NCI-H774 (cell line): ENCODE results near the gene ATP7B.
"Not testable (repeated sequence)": the region's sequence is repeated elsewhere in the genome, so short reads cannot be mapped to it uniquely, and the experiment has no call there.

Experiments
- DNase-seq: peaks from one replicate; lab custom pipeline; 2025; lab: John Stamatoyannopoulos, UW

ATP7B gene

GRCh38 chr13:51922771-51923480 lies 88.3 kb downstream of the ATP7B start:
- DNase-seq: no peak

GRCh38 chr13:51921790-51922740 lies 89.2 kb downstream of the ATP7B start:
- no peak for DNase-seq

GRCh38 chr13:51920786-51921185 lies 90.5 kb downstream of the ATP7B start:
- no peak for DNase-seq

GRCh38 chr13:51920267-51920666 lies 91.0 kb downstream of the ATP7B start:
- DNase-seq: no peak

- DNase-seq: peak; percentile 16
These were observed 91.7 kb downstream of the ATP7B start for GRCh38 chr13:51919531-51919930.

- no peak for DNase-seq
These were observed 94.3 kb downstream of the ATP7B start for GRCh38 chr13:51916962-51917361.

GRCh38 chr13:51916051-51916818 lies 95.0 kb downstream of the ATP7B start:
- no peak for DNase-seq

- no peak for DNase-seq
These were observed 97.1 kb downstream of the ATP7B start for GRCh38 chr13:51914137-51914493.

- DNase-seq: no peak
These were observed 97.7 kb downstream of the ATP7B start for GRCh38 chr13:51913421-51914136.

GRCh38 chr13:51912511-51913225 lies 98.6 kb downstream of the ATP7B start:
- no peak for DNase-seq

- peak; percentile 22 for DNase-seq
These were observed 99.2 kb downstream of the ATP7B start for GRCh38 chr13:51912091-51912490.

- DNase-seq: no peak
These were observed 100.7 kb downstream of the ATP7B start for GRCh38 chr13:51910508-51910907.

GRCh38 chr13:51909265-51909664 lies 102.0 kb downstream of the ATP7B start:
- DNase-seq: not testable (repeated sequence)

GRCh38 chr13:51907040-51907732 lies 104.1 kb downstream of the ATP7B start:
- no peak for DNase-seq

- no peak for DNase-seq
These were observed 104.7 kb downstream of the ATP7B start for GRCh38 chr13:51906581-51906980.

GRCh38 chr13:51905787-51906186 lies 105.5 kb downstream of the ATP7B start:
- DNase-seq: no peak

- no peak for DNase-seq
These were observed 108.5 kb downstream of the ATP7B start for GRCh38 chr13:51902776-51903175.

GRCh38 chr13:51900471-51900870 lies 110.8 kb downstream of the ATP7B start:
- DNase-seq: no peak

GRCh38 chr13:51895906-51896888 lies 115.1 kb downstream of the ATP7B start:
- no peak for DNase-seq
